WI38 (cell line): ENCODE measurements around the gene HEXA.
"Not testable (repeated sequence)": the region's sequence is repeated elsewhere in the genome, so short reads cannot be mapped to it uniquely, and the experiment has no call there.

Experiments
- H3K4me3 ChIP-seq: 2 replicates; pipeline ENCODE4 v1.5.1; 2011; ENCODE audit warnings: low read depth, mild to moderate bottlenecking, control low read depth, low read length
- TF ChIP-seq, protein P1 (sequence below): IDR thresholded peaks from 2 replicates; pipeline ENCODE4 v1.5.1; 2012; ENCODE audit warnings: low read depth, mild to moderate bottlenecking, control low read depth, low read length

Gene HEXA

DNA sequence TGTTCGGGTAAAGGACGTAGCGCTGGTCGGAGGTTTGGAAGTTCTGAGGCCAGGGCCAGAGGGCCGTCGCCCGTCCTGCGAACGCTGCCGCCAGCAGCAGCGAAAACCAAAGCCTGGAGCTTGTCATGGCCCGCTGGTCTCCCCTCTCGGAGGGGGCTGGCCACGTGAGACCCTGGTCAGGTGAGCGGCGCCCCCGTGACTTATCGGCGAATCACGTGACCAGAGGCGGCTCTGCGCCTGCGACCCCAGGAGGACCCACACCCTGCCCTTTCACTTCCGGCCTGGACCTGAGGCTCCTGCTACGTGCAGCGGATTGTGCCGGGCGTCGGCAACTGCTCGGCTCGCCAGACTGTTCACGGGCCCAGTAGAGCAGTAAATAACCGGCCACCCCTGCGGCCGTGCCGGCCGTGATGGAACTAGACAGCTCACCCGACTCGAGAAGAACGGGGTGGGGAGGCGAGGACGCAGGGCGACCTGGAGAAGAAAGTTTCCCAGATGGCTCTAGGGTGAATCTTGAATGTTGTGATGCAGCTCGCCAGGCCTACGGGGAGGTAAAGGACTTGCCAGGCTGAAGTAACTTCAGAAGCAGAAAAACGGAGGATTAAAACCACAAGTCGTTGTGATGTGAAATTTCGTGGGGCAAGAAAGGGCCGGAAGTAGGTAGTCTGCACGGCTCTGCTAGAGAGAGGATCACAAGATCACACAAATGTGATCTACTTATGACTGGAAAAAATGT is at the start of gene HEXA:
Gene HEXA (minus strand): TSS at position 169 of the 736 bp plus-strand sequence. CDS start 42 bp downstream, at position 127.
- TF ChIP-seq, protein P1, sequence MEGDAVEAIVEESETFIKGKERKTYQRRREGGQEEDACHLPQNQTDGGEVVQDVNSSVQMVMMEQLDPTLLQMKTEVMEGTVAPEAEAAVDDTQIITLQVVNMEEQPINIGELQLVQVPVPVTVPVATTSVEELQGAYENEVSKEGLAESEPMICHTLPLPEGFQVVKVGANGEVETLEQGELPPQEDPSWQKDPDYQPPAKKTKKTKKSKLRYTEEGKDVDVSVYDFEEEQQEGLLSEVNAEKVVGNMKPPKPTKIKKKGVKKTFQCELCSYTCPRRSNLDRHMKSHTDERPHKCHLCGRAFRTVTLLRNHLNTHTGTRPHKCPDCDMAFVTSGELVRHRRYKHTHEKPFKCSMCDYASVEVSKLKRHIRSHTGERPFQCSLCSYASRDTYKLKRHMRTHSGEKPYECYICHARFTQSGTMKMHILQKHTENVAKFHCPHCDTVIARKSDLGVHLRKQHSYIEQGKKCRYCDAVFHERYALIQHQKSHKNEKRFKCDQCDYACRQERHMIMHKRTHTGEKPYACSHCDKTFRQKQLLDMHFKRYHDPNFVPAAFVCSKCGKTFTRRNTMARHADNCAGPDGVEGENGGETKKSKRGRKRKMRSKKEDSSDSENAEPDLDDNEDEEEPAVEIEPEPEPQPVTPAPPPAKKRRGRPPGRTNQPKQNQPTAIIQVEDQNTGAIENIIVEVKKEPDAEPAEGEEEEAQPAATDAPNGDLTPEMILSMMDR, result no peak
- peak within 1 kb of the TSS; percentile 82 for H3K4me3 ChIP-seq

DNA sequence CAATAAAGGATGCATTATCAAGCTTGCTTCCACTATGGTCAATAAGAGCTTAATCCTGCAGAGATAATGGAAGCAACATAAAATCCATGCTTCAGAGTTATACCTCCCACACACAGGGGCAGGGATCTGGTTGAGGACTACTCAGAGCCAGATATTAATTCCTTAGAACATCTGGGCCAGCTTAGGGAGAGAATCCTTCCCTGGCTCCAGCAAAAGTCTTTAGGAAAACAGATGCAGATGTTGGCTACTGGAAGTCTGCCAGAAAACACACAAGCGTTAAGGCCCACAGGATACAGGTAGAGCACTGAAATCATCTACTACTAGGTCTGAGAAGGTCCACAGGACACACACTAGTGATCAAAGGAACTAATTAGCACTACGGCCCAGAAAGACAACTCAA is 47.4 kb upstream of the HEXA start:
- TF ChIP-seq, protein P1, result no peak
- no peak overlapping the region for H3K4me3 ChIP-seq

DNA sequence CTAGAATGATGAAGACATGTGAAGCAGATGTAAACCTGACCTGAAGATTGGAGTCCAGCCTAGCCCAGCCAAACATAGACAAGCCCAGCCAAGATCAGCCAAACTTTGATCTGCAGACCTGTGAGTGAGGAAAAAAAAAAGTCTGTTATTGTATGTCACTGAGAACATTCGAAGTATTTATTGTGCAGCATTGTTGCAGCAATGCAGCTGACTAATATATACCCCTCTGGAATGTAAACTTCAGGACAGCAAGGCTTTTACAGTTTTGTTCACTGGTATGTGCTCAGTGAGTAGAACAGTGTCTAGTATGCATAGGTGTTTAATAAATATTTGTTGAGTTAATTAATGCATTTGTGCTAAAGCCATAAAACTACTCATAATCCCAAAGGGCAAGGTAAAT is 45.7 kb upstream of the HEXA start:
- TF ChIP-seq, protein P1, result no peak
- no peak overlapping the region for H3K4me3 ChIP-seq

DNA sequence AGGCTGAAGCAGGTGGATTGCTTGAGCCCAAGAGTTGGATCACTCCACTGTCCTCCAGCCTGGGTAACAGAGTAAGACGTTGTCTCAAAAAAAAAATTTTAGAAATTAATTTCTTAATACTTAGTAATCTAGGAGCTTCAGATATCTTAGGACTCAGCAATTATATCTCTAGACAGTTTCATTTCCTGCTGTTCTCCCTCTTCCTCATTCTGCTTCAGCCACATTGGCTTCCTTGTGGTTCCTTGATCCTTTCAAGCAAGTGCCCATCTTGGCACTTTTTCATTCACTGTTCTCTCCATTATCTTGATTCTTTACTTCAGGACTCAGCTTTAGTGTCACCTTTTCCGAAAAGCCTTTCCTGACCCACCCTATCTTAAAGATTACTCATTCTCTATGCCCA is 44.8 kb upstream of the HEXA start:
- no peak overlapping the region for H3K4me3 ChIP-seq
- TF ChIP-seq, protein P1, result no peak

DNA sequence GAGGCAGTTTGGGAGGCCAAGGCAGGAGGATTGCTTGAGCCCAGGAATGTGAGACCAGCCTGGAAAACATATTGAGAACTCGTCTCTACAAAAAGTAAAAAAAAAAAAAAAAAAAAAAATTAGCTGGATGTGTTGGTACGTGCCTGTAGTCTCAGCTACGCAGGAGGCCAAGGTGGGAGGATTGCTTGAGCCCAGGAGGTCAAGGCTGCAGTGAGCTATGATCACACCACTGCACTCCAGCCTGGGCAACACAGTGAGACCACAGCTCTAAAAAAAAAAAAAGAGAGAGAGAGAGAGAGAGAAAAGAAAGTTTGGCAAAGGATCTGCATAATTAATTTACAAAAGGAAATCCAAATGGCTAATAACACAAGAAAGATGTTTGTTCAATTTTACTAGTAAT is 44.0 kb upstream of the HEXA start:
- not testable (repeated sequence) for H3K4me3 ChIP-seq

DNA sequence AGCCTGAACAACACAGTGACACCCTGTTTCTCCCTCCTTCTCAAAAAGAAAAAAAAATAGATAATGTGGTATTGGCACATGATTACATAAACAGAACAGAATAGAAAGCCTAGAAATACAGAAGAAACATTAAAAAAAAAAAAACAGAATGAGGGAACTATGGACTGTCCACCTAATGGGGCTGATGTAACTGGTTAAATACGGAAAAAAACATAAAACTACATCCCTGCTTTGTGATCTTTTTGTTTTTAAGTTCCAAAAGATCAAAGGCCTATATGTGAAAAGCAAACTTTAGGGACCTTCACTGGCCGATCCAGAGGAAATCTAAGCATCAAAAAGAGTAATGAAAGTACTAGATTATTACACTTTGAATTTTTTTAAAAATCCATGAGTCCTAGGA is 39.5 kb upstream of the HEXA start:
- TF ChIP-seq, protein P1, result no peak
- H3K4me3 ChIP-seq, result no peak overlapping the region

DNA sequence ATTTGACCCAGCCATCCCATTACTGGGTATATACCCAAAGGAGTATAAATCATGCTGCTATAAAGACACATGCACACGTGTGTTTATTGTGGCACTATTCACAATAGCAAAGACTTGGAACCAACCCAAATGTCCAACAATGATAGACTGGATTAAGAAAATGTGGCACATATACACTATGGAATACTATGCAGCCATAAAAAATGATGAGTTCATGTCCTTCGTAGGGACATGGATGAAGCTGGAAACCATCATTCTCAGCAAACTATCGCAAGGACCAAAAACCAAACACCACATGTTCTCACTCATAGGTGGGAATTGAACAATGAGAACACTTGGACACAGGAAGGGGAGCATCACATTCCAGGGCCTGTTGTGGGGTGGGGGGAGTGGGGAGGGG is 37.5 kb upstream of the HEXA start:
- H3K4me3 ChIP-seq, result not testable (repeated sequence)

DNA sequence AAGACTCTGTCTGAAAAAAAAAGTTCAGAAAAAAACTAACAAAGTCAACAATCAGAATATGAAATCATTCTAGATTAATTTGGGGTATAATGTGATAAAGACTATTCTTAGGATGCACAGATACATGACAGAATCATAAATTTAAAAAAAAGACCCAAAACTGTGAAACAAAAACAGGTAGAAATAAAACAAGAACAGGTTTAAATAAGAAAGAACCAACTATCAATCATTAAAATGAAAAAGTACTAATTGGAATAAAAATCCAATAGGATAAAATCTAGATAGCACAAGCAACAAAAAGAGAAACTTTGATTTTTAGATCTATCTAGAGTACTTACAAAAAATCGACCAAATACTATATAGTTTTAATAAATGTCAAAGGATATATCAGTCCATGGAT is 35.7 kb upstream of the HEXA start:
- H3K4me3 ChIP-seq, result no peak overlapping the region

More for the DNA sequence above, 35.7 kb upstream of the HEXA start:
- TF ChIP-seq, protein P1, result no peak
